OCI-LY3 (cell line): ENCODE results near the gene NCOA5.

Experiments used
- H2AFZ ChIP-seq: fragments of 200-600, 300-600 bp; shearing (Covaris generic); 2 replicates; pipeline ENCODE4 v1.6.0; 2014; ENCODE audit warnings: antibody characterized with exemption, low read depth, low read length
- H3K27ac ChIP-seq: fragments of 200-600, 300-600 bp; sonication (generic); 2 replicates; pipeline ENCODE4 v1.5.1; 2014; ENCODE audit warnings: mild to moderate bottlenecking, low read length, moderate library complexity, mixed read lengths
- H3K27me3 ChIP-seq: fragments of 200-600, 300-600 bp; sonication (generic); 2 replicates; pipeline ENCODE4 v1.6.1; 2014; ENCODE audit warnings: low read depth, low read length, mixed read lengths
- H3K36me3 ChIP-seq: fragments of 200-600, 300-600 bp; sonication (generic); replicated peaks from 2 replicates; pipeline ENCODE3; 2014; ENCODE audit warnings: low read depth, low read length, mixed read lengths
- H3K4me1 ChIP-seq: fragments of 300-600, 200-600 bp; sonication (generic); 2 replicates; pipeline ENCODE4 v1.6.1; 2014; ENCODE audit warnings: low read length, mixed read lengths
- H3K4me2 ChIP-seq: fragments of 200-600, 300-600 bp; sonication (generic); 2 replicates; pipeline ENCODE4 v1.6.1; 2014; ENCODE audit warnings: low read length, mixed read lengths
- H3K4me3 ChIP-seq: fragments of 300-600, 200-600 bp; sonication (generic); 2 replicates; pipeline ENCODE4 v1.5.1; 2014; ENCODE audit warnings: antibody characterized with exemption, mild to moderate bottlenecking, low read length, moderate library complexity
- H3K79me2 ChIP-seq: fragments of 300-600, 200-600 bp; shearing (Covaris generic); 2 replicates; pipeline ENCODE4 v1.6.1; 2014; ENCODE audit warnings: mild to moderate bottlenecking, low read length, mixed read lengths
- H3K9ac ChIP-seq: fragments of 300-600, 200-600 bp; shearing (Covaris generic); 2 replicates; pipeline ENCODE4 v1.6.0; 2014; ENCODE audit warnings: mild to moderate bottlenecking, low read length, moderate library complexity
- H3K9me3 ChIP-seq: fragments of 200-600, 300-600 bp; shearing (Covaris generic); 2 replicates; pipeline ENCODE4 v1.6.1; 2014; ENCODE audit warnings: low read length, mixed read lengths; ENCODE audit not compliant: insufficient read depth
- H4K20me1 ChIP-seq: fragments of 200-600, 300-600 bp; sonication (generic); 2 replicates; pipeline ENCODE4 v1.6.1; 2016; ENCODE audit warnings: low read length, mixed read lengths; ENCODE audit not compliant: insufficient read depth
- CTCF ChIP-seq: fragments of 200-600, 300-600 bp; sonication (generic); IDR thresholded peaks from 2 replicates; pipeline ENCODE4 v1.5.1; 2014; ENCODE audit warnings: antibody characterized with exemption, low read length, low read depth
- EZH2phosphoT487 ChIP-seq: fragments of 200-600 bp; shearing (Covaris generic); IDR thresholded peaks from 2 replicates; pipeline ENCODE4 v1.6.1; 2018; ENCODE audit warnings: antibody characterized with exemption, mixed run types, low read depth

NCOA5 gene

GRCh38 chr20:46088409-46089166, 1.2 kb downstream of the NCOA5 start:
- peak overlapping the region; percentile 79 for H3K4me3 ChIP-seq
- no peaks in the 10 kb centered on the region for H3K36me3 ChIP-seq
- TF ChIP-seq CTCF (no peak; the same call in 1 of the 2 replicates), EZH2phosphoT487 (no peak)
- H3K9me3 ChIP-seq: no peaks in the 10 kb centered on the region
- H3K79me2 ChIP-seq: peaks cover 59% of the 10 kb centered on the region
- no peaks in the 10 kb centered on the region for H3K27me3 ChIP-seq
- H2AFZ ChIP-seq: no peak overlapping the region
- H3K9ac ChIP-seq: peak overlapping the region; percentile 78
- peaks cover 35% of the 10 kb centered on the region for H3K4me1 ChIP-seq
- peak overlapping the region; percentile 89 for H3K4me2 ChIP-seq
- H4K20me1 ChIP-seq: peaks cover 57% of the 10 kb centered on the region
- peak overlapping the region; percentile 63 for H3K27ac ChIP-seq

- Histone ChIP-seq H3K36me3 (no peaks in the 10 kb centered on the region), H3K9me3 (no peaks in the 10 kb centered on the region), H3K4me2 (peak overlapping the region; percentile 89), H3K4me3 (peak overlapping the region; percentile 79), H3K4me1 (peaks cover 35% of the 10 kb centered on the region), H3K27ac (no peak overlapping the region), H4K20me1 (peaks cover 71% of the 10 kb centered on the region), H3K27me3 (no peaks in the 10 kb centered on the region), H3K79me2 (peaks cover 73% of the 10 kb centered on the region), H3K9ac (peak overlapping the region; percentile 78; the same call in 1 of the 2 replicates), H2AFZ (no peak overlapping the region)
- TF ChIP-seq CTCF (peak; percentile 76), EZH2phosphoT487 (no peak)
These were observed 2.6 kb downstream of the NCOA5 start for GRCh38 chr20:46087161-46087560.

GRCh38 chr20:46085179-46085851, 4.4 kb downstream of the NCOA5 start:
- Histone ChIP-seq H2AFZ (no peak overlapping the region), H3K36me3 (no peaks in the 10 kb centered on the region), H3K9ac (no peak overlapping the region), H3K27ac (no peak overlapping the region), H3K9me3 (no peaks in the 10 kb centered on the region), H3K4me2 (no peak overlapping the region), H4K20me1 (peaks cover 90% of the 10 kb centered on the region), H3K4me1 (peaks cover 30% of the 10 kb centered on the region), H3K4me3 (no peak overlapping the region), H3K79me2 (peaks cover 92% of the 10 kb centered on the region), H3K27me3 (no peaks in the 10 kb centered on the region)
- no peak for TF ChIP-seq EZH2phosphoT487
- TF ChIP-seq CTCF: no peak

GRCh38 chr20:46084805-46085178, 5.0 kb downstream of the NCOA5 start:
- TF ChIP-seq EZH2phosphoT487: no peak
- Histone ChIP-seq H3K4me2 (no peak overlapping the region), H3K27me3 (no peaks in the 10 kb centered on the region), H3K27ac (no peak overlapping the region), H3K4me3 (no peak overlapping the region), H3K9me3 (no peaks in the 10 kb centered on the region), H2AFZ (no peak overlapping the region), H3K79me2 (peaks cover 97% of the 10 kb centered on the region), H3K9ac (no peak overlapping the region), H3K4me1 (peaks cover 28% of the 10 kb centered on the region), H3K36me3 (no peaks in the 10 kb centered on the region), H4K20me1 (peaks cover 94% of the 10 kb centered on the region)
